CD14-positive monocyte (primary cell): ENCODE results near the gene CAP2. TPM values are rescaled to one million over a fixed set of nuclear protein-coding genes. Genes with fewer than 3 reads are reported as not detected.
"Not testable (repeated sequence)": the region's sequence is repeated elsewhere in the genome, so short reads cannot be mapped to it uniquely, and the experiment has no call there.

Source experiments
- DNase-seq, 3 donors: peaks; one replicate each; pipeline ENCODE4 v3.0.0-alpha.2; 2011 to 2022
- H2AFZ ChIP-seq: 2 replicates; pipeline ENCODE4 v1.6.0; 2012; ENCODE audit warnings: mild to moderate bottlenecking, low read depth, low read length, inconsistent platforms; ENCODE audit not compliant: insufficient read depth, poor library complexity, severe bottlenecking
- H3K27ac ChIP-seq, 2 donors: 1 replicate in 1 of 2; 2 replicates in 1 of 2; pipeline ENCODE4 v1.5.1; 2012 to 2013; ENCODE audit warnings: low read length in 2 of 2, control low read depth in 1 of 2, inconsistent platforms in 1 of 2, low read depth in 1 of 2, mild to moderate bottlenecking in 1 of 2
- H3K27me3 ChIP-seq, 2 donors: one replicate each; pipeline versions ENCODE4 v1.6.0 to v1.6.1; 2011 to 2013; ENCODE audit warnings: low read length in 2 of 2; ENCODE audit not compliant: control insufficient read depth in 2 of 2, insufficient read depth in 2 of 2
- H3K36me3 ChIP-seq, 2 donors: replicated peaks in 1 of 2; 1 replicate in 1 of 2; 2 replicates in 1 of 2; pipeline versions ENCODE4 v1.5.1 to v1.6.1; 2012 to 2013; ENCODE audit warnings: low read length in 2 of 2, control low read depth in 1 of 2, inconsistent platforms in 1 of 2, mild to moderate bottlenecking in 1 of 2; ENCODE audit not compliant: insufficient read depth in 2 of 2, control insufficient read depth in 1 of 2
- H3K4me1 ChIP-seq, 2 donors: 1 replicate in 1 of 2; 2 replicates in 1 of 2; pipeline versions ENCODE4 v1.5.1 to v1.6.1; 2012 to 2013; ENCODE audit warnings: low read length in 2 of 2, control low read depth in 1 of 2, inconsistent platforms in 1 of 2, mild to moderate bottlenecking in 1 of 2, moderate library complexity in 1 of 2; ENCODE audit not compliant: insufficient read depth in 2 of 2, control insufficient read depth in 1 of 2
- H3K4me2 ChIP-seq: replicated peaks from 2 replicates; pipeline ENCODE3; 2012; ENCODE audit warnings: low read length, moderate library complexity, mild to moderate bottlenecking; ENCODE audit not compliant: poor library complexity, severe bottlenecking; ENCODE audit errors: extremely low read depth
- H3K4me3 ChIP-seq, 3 experiments: fragments of 200-600 bp in 1 of 3; sonication (generic) in 1 of 3; replicated peaks in 1 of 3; 1 replicate in 2 of 3; 2 replicates in 1 of 3; pipeline ENCODE4 v1.5.1; 2011 to 2013; ENCODE audit warnings: low read length in 3 of 3, mild to moderate bottlenecking in 3 of 3, control low read depth in 2 of 3, low read depth in 2 of 3, inconsistent platforms in 1 of 3, moderate library complexity in 1 of 3
- H3K79me2 ChIP-seq: 2 replicates; pipeline ENCODE4 v1.6.0; 2012; ENCODE audit warnings: mild to moderate bottlenecking, control low read depth, inconsistent platforms, low read length, moderate library complexity; ENCODE audit not compliant: insufficient read depth
- H3K9ac ChIP-seq: 2 replicates; pipeline ENCODE4 v1.6.0; 2017; ENCODE audit warnings: low read length, mild to moderate bottlenecking; ENCODE audit not compliant: insufficient read depth, poor library complexity, severe bottlenecking
- H3K9me3 ChIP-seq, 2 donors: replicated peaks in 1 of 2; 1 replicate in 1 of 2; 2 replicates in 1 of 2; pipeline versions ENCODE4 v1.5.1 to v1.6.1; 2012 to 2013; ENCODE audit warnings: low read length in 2 of 2, control low read depth in 1 of 2; ENCODE audit not compliant: control insufficient read depth in 1 of 2, insufficient read depth in 1 of 2
- H4K20me1 ChIP-seq: 2 replicates; pipeline ENCODE4 v1.6.0; 2012; ENCODE audit warnings: mild to moderate bottlenecking, low read length, control low read depth, moderate library complexity; ENCODE audit not compliant: insufficient read depth
- H3K27ac Mint-ChIP-seq, 7 donors: one replicate each; pipeline ENCODE4 v1.8.0; 2020; ENCODE audit warnings: mild to moderate bottlenecking in 7 of 7, mixed read lengths in 7 of 7, moderate library complexity in 6 of 7, inconsistent platforms in 2 of 7
- H3K27me3 Mint-ChIP-seq, 3 donors: one replicate each; pipeline ENCODE4 v1.8.0; 2021 to 2022; ENCODE audit warnings: low read depth in 3 of 3, mild to moderate bottlenecking in 3 of 3, mixed read lengths in 3 of 3, moderate library complexity in 3 of 3, inconsistent platforms in 1 of 3
- H3K36me3 Mint-ChIP-seq, 2 donors: one replicate each; pipeline ENCODE4 v1.8.0; 2020; ENCODE audit warnings: mixed read lengths in 2 of 2, inconsistent platforms in 1 of 2, mild to moderate bottlenecking in 1 of 2
- H3K4me1 Mint-ChIP-seq: one replicate; pipeline ENCODE4 v1.8.0; 2020; ENCODE audit warnings: mild to moderate bottlenecking, mixed read lengths
- H3K4me3 Mint-ChIP-seq, 2 donors: one replicate each; pipeline ENCODE4 v1.8.0; 2020; ENCODE audit warnings: mild to moderate bottlenecking in 2 of 2, mixed read lengths in 2 of 2, moderate library complexity in 1 of 2
- H3K9me3 Mint-ChIP-seq, 7 donors: one replicate each; pipeline ENCODE4 v1.8.0; 2020 to 2022; ENCODE audit warnings: mixed read lengths in 7 of 7, mild to moderate bottlenecking in 6 of 7, moderate library complexity in 6 of 7, inconsistent platforms in 2 of 7
- CTCF ChIP-seq: fragments of 200-600 bp; IDR thresholded peaks from one replicate; pipeline ENCODE4 v1.8.0; 2022; ENCODE audit warnings: antibody characterized with exemption, mild to moderate bottlenecking
- WGBS: methylation state at CpG from one replicate; pipeline ENCODE4 v1.1.5; 2013; ENCODE audit warnings: missing lambda C conversion rate; ENCODE audit not compliant: insufficient coverage; 5-methylcytosine and 5-hydroxymethylcytosine counted together
- intact Hi-C, 2 donors: fragments of 100-400 bp; cut with micrococcal nuclease; formaldehyde crosslinking; loops; one replicate each; pipeline versions ENCODE4 v1.15.0 to v1.15.1; 2023
- polyA plus RNA-seq, 3 donors: library from polyadenylated mRNA; depleted of rRNA in 1 of 3; unstranded in 2 of 3; stranded (reverse) in 1 of 3; fragments of 300-500 nt in 2 of 3; fragments of >200 nt in 1 of 3; fragmentation: Illumina TruSeq in 2 of 3; gene quantifications; 1 replicate in 2 of 3; 2 replicates in 1 of 3; pipeline ENCODE4 v1.2.3, GENCODE V29; 2012 to 2021

Gene CAP2
- polyA plus RNA-seq, 3 donors = not detected

- intact Hi-C loops = no loop called here
- 100% methylated on average over 1 of the region's 6 CpGs for WGBS
- Mint-ChIP-seq H3K4me3 (no peak overlapping the region), H3K27me3 (peaks cover 1 to 4% (median 1%) of the 10 kb centered on the region in 3 donors), H3K36me3 (no peaks in the 10 kb centered on the region), H3K27ac (no peak overlapping the region), H3K4me1 (no peaks in the 10 kb centered on the region), H3K9me3 (peaks cover 0 to 3% (median 0%) of the 10 kb centered on the region in 7 donors)
- H3K36me3 ChIP-seq = no peaks in the 10 kb centered on the region
- H3K4me3 ChIP-seq = no peak overlapping the region
- H3K27me3 ChIP-seq = no peaks in the 10 kb centered on the region
- no peaks in the 10 kb centered on the region for H4K20me1 ChIP-seq
- no peaks in the 10 kb centered on the region for H3K79me2 ChIP-seq
- DNase-seq = no peak
- no peak overlapping the region for H3K9ac ChIP-seq
- H3K4me1 ChIP-seq = no peaks in the 10 kb centered on the region
- H3K27ac ChIP-seq = no peak overlapping the region
- no peak for TF ChIP-seq CTCF
- no peak overlapping the region for H2AFZ ChIP-seq
- H3K4me2 ChIP-seq = no peak overlapping the region
- H3K9me3 ChIP-seq = no peaks in the 10 kb centered on the region
These were observed 33.7 kb downstream of the CAP2 start for GRCh38 chr6:17427062-17427461.

- H3K27ac ChIP-seq = no peak overlapping the region
- H3K36me3 ChIP-seq = no peaks in the 10 kb centered on the region
- H3K79me2 ChIP-seq = no peaks in the 10 kb centered on the region
- WGBS = no CpG with 5 or more reads among the region's 2 CpGs
- no peaks in the 10 kb centered on the region for H3K4me1 Mint-ChIP-seq
- H3K9me3 Mint-ChIP-seq = peaks cover 0 to 3% (median 0%) of the 10 kb centered on the region in 7 donors
- no peak for DNase-seq
- H3K4me1 ChIP-seq = no peaks in the 10 kb centered on the region
- H3K4me2 ChIP-seq = no peak overlapping the region
- no peak overlapping the region for H3K27ac Mint-ChIP-seq
- no peaks in the 10 kb centered on the region for H3K9me3 ChIP-seq
- TF ChIP-seq CTCF = no peak
- intact Hi-C loops = no loop called here
- peaks cover 0 to 4% (median 1%) of the 10 kb centered on the region in 3 donors for H3K27me3 Mint-ChIP-seq
- no peaks in the 10 kb centered on the region for H3K27me3 ChIP-seq
- H3K4me3 ChIP-seq = no peak overlapping the region
- no peaks in the 10 kb centered on the region for H3K36me3 Mint-ChIP-seq
- H3K4me3 Mint-ChIP-seq = no peak overlapping the region
- H2AFZ ChIP-seq = no peak overlapping the region
- no peaks in the 10 kb centered on the region for H4K20me1 ChIP-seq
- H3K9ac ChIP-seq = no peak overlapping the region
These were observed 34.2 kb downstream of the CAP2 start for GRCh38 chr6:17427617-17428016.

GRCh38 chr6:17428595-17429120 lies 35.3 kb downstream of the CAP2 start:
- H4K20me1 ChIP-seq, H3K36me3 ChIP-seq, H3K79me2 ChIP-seq, H2AFZ ChIP-seq, H3K4me1 ChIP-seq, H3K4me3 ChIP-seq, H3K27me3 ChIP-seq, H3K27ac ChIP-seq, H3K9me3 Mint-ChIP-seq, H3K4me2 ChIP-seq, intact Hi-C loops, H3K36me3 Mint-ChIP-seq, H3K9ac ChIP-seq, H3K27ac Mint-ChIP-seq, H3K4me1 Mint-ChIP-seq, H3K4me3 Mint-ChIP-seq, H3K27me3 Mint-ChIP-seq, DNase-seq, H3K9me3 ChIP-seq: not testable (repeated sequence)
- WGBS = 100% methylated on average over 2 of the region's 5 CpGs
